ENCODE data around the gene AGPS. TPM values are rescaled to one million over a fixed set of nuclear protein-coding genes. Genes with fewer than 3 reads are reported as not detected.

The AGPS gene
- total and polyA plus RNA-seq, 10 of the 15 experiments (the other 5 are each of a cell fraction or from before 2014, with no cell fraction given), result 7.9 to 54.2 (median 38.7) TPM

DNA sequence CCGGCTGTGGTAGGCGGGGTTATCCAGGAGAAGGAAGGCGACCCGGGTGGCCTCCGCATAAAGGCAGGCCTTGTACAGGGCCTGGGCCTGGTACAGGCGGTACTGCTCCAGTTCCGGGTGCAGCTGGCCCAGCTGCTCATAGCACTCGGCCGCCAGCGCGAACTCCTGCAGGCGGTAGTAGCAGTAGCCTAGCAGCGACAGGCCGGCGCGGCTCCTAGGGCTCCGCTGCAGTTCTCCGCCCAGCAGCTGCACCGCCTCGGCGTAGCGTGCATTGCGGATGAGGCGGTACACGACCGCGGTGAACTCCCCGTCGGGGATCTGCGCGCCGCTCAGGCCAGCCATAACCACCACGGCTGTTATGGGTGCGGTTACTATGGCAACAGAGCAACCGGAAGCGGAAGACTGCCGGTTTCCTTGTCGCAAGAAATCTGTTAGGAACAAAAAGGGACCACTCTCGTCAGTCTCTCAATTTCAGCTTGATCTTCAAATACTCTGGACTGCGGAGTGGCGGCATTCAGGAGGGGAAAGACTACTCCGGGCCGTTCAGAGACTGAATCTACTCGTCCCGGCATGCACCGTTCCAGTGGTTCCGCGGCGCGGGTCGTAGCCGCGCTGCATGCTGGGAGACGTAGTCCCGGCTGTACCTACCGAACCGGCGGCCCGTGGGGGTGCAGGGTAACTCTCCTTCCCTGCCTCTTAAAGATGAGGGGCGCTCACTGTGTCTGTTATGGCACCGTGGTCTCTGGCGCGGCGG lies 160.0 kb downstream of the AGPS start (continued):
- TF ChIP-seq REST (IDR thresholded peaks at IDR 0.05; ENCODE audit: low read depth, low read length), result no peak
- TF ChIP-seq RAD21 (IDR thresholded peaks at IDR 0.05; ENCODE audit: insufficient read depth, low read depth, low read length), result no peak
- no peak for TF ChIP-seq HDGF (IDR thresholded peaks at IDR 0.05)
- TF ChIP-seq RCOR1 (conservative IDR thresholded peaks at IDR 0.05; ENCODE audit: low read depth, low read length), result no peak
- TF ChIP-seq ZNF592 (IDR thresholded peaks at IDR 0.05), result no peak
- TF ChIP-seq FOXK2 (IDR thresholded peaks at IDR 0.05), result peak; percentile 51; the same call in 1 of the 2 replicates
- no peak for TF ChIP-seq IRF4 (IDR thresholded peaks at IDR 0.05; ENCODE audit: low read depth, low read length)
- TF ChIP-seq ZNF24 (IDR thresholded peaks at IDR 0.05), result no peak
- TF ChIP-seq HDAC2 (IDR thresholded peaks at IDR 0.05), result no peak
- TF ChIP-seq JUNB (IDR thresholded peaks at IDR 0.05), result no peak
- TF ChIP-seq ZNF622 (IDR thresholded peaks at IDR 0.05), result no peak
- TF ChIP-seq PBX3 (IDR thresholded peaks at IDR 0.05; ENCODE audit: insufficient replicate concordance, low read depth, low read length), result no peak
- TF ChIP-seq, protein P1, sequence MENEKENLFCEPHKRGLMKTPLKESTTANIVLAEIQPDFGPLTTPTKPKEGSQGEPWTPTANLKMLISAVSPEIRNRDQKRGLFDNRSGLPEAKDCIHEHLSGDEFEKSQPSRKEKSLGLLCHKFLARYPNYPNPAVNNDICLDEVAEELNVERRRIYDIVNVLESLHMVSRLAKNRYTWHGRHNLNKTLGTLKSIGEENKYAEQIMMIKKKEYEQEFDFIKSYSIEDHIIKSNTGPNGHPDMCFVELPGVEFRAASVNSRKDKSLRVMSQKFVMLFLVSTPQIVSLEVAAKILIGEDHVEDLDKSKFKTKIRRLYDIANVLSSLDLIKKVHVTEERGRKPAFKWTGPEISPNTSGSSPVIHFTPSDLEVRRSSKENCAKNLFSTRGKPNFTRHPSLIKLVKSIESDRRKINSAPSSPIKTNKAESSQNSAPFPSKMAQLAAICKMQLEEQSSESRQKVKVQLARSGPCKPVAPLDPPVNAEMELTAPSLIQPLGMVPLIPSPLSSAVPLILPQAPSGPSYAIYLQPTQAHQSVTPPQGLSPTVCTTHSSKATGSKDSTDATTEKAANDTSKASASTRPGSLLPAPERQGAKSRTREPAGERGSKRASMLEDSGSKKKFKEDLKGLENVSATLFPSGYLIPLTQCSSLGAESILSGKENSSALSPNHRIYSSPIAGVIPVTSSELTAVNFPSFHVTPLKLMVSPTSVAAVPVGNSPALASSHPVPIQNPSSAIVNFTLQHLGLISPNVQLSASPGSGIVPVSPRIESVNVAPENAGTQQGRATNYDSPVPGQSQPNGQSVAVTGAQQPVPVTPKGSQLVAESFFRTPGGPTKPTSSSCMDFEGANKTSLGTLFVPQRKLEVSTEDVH (IDR thresholded peaks at IDR 0.05; ENCODE audit: low read depth, partially characterized antibody), result peak; percentile 86
- TF ChIP-seq CBX5 (IDR thresholded peaks at IDR 0.05; ENCODE audit: low read depth), result no peak
- no peak for TF ChIP-seq CHD4 (IDR thresholded peaks at IDR 0.05)
- TF ChIP-seq DPF2 (IDR thresholded peaks at IDR 0.05), result peak; percentile 60; the same call in 1 of the 2 replicates
- TF ChIP-seq, protein P2, sequence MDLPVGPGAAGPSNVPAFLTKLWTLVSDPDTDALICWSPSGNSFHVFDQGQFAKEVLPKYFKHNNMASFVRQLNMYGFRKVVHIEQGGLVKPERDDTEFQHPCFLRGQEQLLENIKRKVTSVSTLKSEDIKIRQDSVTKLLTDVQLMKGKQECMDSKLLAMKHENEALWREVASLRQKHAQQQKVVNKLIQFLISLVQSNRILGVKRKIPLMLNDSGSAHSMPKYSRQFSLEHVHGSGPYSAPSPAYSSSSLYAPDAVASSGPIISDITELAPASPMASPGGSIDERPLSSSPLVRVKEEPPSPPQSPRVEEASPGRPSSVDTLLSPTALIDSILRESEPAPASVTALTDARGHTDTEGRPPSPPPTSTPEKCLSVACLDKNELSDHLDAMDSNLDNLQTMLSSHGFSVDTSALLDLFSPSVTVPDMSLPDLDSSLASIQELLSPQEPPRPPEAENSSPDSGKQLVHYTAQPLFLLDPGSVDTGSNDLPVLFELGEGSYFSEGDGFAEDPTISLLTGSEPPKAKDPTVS (IDR thresholded peaks at IDR 0.05; ENCODE audit: low read depth, low read length), result no peak
